Activated CD8-positive, alpha-beta memory T cell treated with anti-CD3 and anti-CD28 coated beads for 48 hours (primary cell): ENCODE data around the gene FBXO48.

ENCODE experiments used
- DNase-seq, 3 experiments: peaks; one replicate each; pipeline ENCODE4 v3.0.0-alpha.2; 2020; ENCODE audit warnings: low read depth in 2 of 3, low spot score in 2 of 3

The FBXO48 gene

GRCh38 chr2:68414876-68415275 is 52.2 kb downstream of the FBXO48 start:
- no peak for DNase-seq

- no peak for DNase-seq
Observed at GRCh38 chr2:68414452-68414851, 52.6 kb downstream of the FBXO48 start.

- no peak for DNase-seq
Observed at GRCh38 chr2:68413466-68413865, 53.6 kb downstream of the FBXO48 start.

GRCh38 chr2:68412127-68412819 is 54.8 kb downstream of the FBXO48 start:
- no peak for DNase-seq

GRCh38 chr2:68411397-68412126 is 55.5 kb downstream of the FBXO48 start:
- no peak for DNase-seq
